ENCODE results near the gene PLEKHG3.

GRCh38 chr14:64795921-64796320, 91.7 kb downstream of the PLEKHG3 start:
- no peak for TF ChIP-seq CTCF (IDR thresholded peaks at IDR 0.05; ENCODE audit: low read length)
- TF ChIP-seq EZH2 (optimal IDR thresholded peaks at IDR 0.05; ENCODE audit: low read depth, low read length): no peak
- TF ChIP-seq EZH2phosphoT487 (IDR thresholded peaks at IDR 0.05; ENCODE audit: low read length): no peak

Data from MM.1S (cell line).